ENCODE results near the gene SLC16A12. TPM values are rescaled to one million over a fixed set of nuclear protein-coding genes. Genes with fewer than 3 reads are reported as not detected.
A peak's percentile ranks its signal among the peaks of the same experiment; 100 is the strongest.

The SLC16A12 gene
- total and polyA plus RNA-seq, 10 of the 15 experiments (the other 5 are each of a cell fraction or from before 2014, with no cell fraction given): not detected

DNA sequence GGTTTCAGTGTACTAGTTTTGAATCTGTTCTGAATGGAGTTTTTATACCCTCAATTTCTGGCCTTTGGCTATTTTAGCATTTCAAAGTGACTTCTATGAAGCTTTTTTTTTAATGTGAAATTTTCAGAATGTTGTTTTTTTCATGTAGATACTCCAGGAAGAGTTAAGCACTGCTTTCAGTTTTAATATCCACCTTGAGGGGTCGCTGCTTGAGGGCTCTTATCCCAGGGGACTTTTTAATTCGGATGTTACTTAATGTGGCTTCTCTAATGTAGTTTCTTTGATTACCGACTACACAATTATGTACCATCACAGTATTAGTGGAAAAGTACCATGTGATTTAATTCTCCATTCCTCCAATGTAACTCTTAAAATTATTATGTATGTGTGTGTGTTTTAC lies 115.8 kb downstream of the SLC16A12 start (continued):
- TF ChIP-seq, protein P1, sequence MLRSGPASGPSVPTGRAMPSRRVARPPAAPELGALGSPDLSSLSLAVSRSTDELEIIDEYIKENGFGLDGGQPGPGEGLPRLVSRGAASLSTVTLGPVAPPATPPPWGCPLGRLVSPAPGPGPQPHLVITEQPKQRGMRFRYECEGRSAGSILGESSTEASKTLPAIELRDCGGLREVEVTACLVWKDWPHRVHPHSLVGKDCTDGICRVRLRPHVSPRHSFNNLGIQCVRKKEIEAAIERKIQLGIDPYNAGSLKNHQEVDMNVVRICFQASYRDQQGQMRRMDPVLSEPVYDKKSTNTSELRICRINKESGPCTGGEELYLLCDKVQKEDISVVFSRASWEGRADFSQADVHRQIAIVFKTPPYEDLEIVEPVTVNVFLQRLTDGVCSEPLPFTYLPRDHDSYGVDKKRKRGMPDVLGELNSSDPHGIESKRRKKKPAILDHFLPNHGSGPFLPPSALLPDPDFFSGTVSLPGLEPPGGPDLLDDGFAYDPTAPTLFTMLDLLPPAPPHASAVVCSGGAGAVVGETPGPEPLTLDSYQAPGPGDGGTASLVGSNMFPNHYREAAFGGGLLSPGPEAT (IDR thresholded peaks at IDR 0.05; ENCODE audit: low read depth): 0 out of 2 replicates have a peak, but pooled peaks have one; percentile 16
- TF ChIP-seq ZZZ3 (IDR thresholded peaks at IDR 0.05; ENCODE audit: control insufficient read depth, insufficient read length, low read depth) (no peak), NR2C1 (IDR thresholded peaks at IDR 0.05) (no peak), RBBP5 (conservative IDR thresholded peaks at IDR 0.05) (no peak), ZBED1 (IDR thresholded peaks at IDR 0.05; ENCODE audit: borderline replicate concordance) (no peak), SMAD1 (IDR thresholded peaks at IDR 0.05; ENCODE audit: low read depth, partially characterized antibody) (no peak), MEF2B (IDR thresholded peaks at IDR 0.05; ENCODE audit: partially characterized antibody, poor library complexity, severe bottlenecking) (peak; percentile 95), SRF (IDR thresholded peaks at IDR 0.05; ENCODE audit: low read depth in 2 of 2, low read length in 2 of 2) (no peak), ETV6 (conservative IDR thresholded peaks at IDR 0.05 in 1 of 2, IDR thresholded peaks at IDR 0.05 in 1 of 2; ENCODE audit: borderline replicate concordance in 1 of 2, low read depth in 1 of 2) (no peak), RCOR1 (conservative IDR thresholded peaks at IDR 0.05; ENCODE audit: low read depth, low read length) (no peak), NR2F1 (conservative IDR thresholded peaks at IDR 0.05) (no peak), GABPA (IDR thresholded peaks at IDR 0.05; ENCODE audit: low read depth) (no peak), RUNX3 (IDR thresholded peaks at IDR 0.05; ENCODE audit: low read length) (no peak), BRCA1 (IDR thresholded peaks at IDR 0.05; ENCODE audit: low read depth, low read length) (no peak), CEBPB (IDR thresholded peaks at IDR 0.05; ENCODE audit: borderline replicate concordance in 1 of 2, low read depth in 2 of 2, low read length in 2 of 2) (no peak), KDM1A (IDR thresholded peaks at IDR 0.05; ENCODE audit: borderline replicate concordance) (no peak), PAX8 (IDR thresholded peaks at IDR 0.05) (0 out of 2 replicates have a peak, but pooled peaks have one; percentile 31)
- TF ChIP-seq, protein P2, sequence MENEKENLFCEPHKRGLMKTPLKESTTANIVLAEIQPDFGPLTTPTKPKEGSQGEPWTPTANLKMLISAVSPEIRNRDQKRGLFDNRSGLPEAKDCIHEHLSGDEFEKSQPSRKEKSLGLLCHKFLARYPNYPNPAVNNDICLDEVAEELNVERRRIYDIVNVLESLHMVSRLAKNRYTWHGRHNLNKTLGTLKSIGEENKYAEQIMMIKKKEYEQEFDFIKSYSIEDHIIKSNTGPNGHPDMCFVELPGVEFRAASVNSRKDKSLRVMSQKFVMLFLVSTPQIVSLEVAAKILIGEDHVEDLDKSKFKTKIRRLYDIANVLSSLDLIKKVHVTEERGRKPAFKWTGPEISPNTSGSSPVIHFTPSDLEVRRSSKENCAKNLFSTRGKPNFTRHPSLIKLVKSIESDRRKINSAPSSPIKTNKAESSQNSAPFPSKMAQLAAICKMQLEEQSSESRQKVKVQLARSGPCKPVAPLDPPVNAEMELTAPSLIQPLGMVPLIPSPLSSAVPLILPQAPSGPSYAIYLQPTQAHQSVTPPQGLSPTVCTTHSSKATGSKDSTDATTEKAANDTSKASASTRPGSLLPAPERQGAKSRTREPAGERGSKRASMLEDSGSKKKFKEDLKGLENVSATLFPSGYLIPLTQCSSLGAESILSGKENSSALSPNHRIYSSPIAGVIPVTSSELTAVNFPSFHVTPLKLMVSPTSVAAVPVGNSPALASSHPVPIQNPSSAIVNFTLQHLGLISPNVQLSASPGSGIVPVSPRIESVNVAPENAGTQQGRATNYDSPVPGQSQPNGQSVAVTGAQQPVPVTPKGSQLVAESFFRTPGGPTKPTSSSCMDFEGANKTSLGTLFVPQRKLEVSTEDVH (IDR thresholded peaks at IDR 0.05; ENCODE audit: low read depth, partially characterized antibody): peak; percentile 41
- TF ChIP-seq, protein P3, sequence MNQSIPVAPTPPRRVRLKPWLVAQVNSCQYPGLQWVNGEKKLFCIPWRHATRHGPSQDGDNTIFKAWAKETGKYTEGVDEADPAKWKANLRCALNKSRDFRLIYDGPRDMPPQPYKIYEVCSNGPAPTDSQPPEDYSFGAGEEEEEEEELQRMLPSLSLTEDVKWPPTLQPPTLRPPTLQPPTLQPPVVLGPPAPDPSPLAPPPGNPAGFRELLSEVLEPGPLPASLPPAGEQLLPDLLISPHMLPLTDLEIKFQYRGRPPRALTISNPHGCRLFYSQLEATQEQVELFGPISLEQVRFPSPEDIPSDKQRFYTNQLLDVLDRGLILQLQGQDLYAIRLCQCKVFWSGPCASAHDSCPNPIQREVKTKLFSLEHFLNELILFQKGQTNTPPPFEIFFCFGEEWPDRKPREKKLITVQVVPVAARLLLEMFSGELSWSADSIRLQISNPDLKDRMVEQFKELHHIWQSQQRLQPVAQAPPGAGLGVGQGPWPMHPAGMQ (IDR thresholded peaks at IDR 0.05; ENCODE audit: borderline replicate concordance): no peak
- TF ChIP-seq, protein P4, sequence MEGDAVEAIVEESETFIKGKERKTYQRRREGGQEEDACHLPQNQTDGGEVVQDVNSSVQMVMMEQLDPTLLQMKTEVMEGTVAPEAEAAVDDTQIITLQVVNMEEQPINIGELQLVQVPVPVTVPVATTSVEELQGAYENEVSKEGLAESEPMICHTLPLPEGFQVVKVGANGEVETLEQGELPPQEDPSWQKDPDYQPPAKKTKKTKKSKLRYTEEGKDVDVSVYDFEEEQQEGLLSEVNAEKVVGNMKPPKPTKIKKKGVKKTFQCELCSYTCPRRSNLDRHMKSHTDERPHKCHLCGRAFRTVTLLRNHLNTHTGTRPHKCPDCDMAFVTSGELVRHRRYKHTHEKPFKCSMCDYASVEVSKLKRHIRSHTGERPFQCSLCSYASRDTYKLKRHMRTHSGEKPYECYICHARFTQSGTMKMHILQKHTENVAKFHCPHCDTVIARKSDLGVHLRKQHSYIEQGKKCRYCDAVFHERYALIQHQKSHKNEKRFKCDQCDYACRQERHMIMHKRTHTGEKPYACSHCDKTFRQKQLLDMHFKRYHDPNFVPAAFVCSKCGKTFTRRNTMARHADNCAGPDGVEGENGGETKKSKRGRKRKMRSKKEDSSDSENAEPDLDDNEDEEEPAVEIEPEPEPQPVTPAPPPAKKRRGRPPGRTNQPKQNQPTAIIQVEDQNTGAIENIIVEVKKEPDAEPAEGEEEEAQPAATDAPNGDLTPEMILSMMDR (IDR thresholded peaks at IDR 0.05 in 2 of 3, conservative IDR thresholded peaks at IDR 0.05 in 1 of 3; ENCODE audit: control insufficient read depth in 2 of 3, extremely low read depth in 1 of 3, insufficient read depth in 1 of 3, low read depth in 3 of 3, low read length in 3 of 3): peak; percentile 47 to 57 (median 49)
- TF ChIP-seq, protein P5, sequence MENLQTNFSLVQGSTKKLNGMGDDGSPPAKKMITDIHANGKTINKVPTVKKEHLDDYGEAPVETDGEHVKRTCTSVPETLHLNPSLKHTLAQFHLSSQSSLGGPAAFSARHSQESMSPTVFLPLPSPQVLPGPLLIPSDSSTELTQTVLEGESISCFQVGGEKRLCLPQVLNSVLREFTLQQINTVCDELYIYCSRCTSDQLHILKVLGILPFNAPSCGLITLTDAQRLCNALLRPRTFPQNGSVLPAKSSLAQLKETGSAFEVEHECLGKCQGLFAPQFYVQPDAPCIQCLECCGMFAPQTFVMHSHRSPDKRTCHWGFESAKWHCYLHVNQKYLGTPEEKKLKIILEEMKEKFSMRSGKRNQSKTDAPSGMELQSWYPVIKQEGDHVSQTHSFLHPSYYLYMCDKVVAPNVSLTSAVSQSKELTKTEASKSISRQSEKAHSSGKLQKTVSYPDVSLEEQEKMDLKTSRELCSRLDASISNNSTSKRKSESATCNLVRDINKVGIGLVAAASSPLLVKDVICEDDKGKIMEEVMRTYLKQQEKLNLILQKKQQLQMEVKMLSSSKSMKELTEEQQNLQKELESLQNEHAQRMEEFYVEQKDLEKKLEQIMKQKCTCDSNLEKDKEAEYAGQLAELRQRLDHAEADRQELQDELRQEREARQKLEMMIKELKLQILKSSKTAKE (IDR thresholded peaks at IDR 0.05; ENCODE audit: low read depth, poor library complexity, severe bottlenecking): peak; percentile 23
